HL-60 (cell line): ENCODE data around the gene RIPOR2.

Source experiments
- CTCF ChIP-seq: IDR thresholded peaks from one replicate; pipeline ENCODE4 v1.5.1; 2011; ENCODE audit warnings: low read length, control low read depth, inconsistent platforms; ENCODE audit not compliant: insufficient read depth
- GABPA ChIP-seq: IDR thresholded peaks from 2 replicates; pipeline ENCODE4 v1.6.1; 2012; ENCODE audit warnings: low read depth
- POLR2AphosphoS5 ChIP-seq: IDR thresholded peaks from 2 replicates; pipeline ENCODE4 v1.6.1; 2012; ENCODE audit warnings: low read depth

- TF ChIP-seq CTCF = no peak
- TF ChIP-seq POLR2AphosphoS5 = no peak
- TF ChIP-seq GABPA = no peak
Measured at GRCh38 chr6:24777227-24777626, 158.5 kb downstream of the RIPOR2 start.
